Cardiac muscle cell (in vitro differentiated cells and primary cell): ENCODE data around the gene ARL5B. TPM values are rescaled to one million over a fixed set of nuclear protein-coding genes. Genes with fewer than 3 reads are reported as not detected.
A peak's percentile ranks its signal among the peaks of the same experiment; 100 is the strongest.

Experiments used
- DNase-seq, 2 donors: peaks; one replicate each; pipeline versions ENCODE4 v3.0.0 to v3.0.0-alpha.2; 2010 to 2017; ENCODE audit warnings: low read depth in 1 of 2, low spot score in 1 of 2
- H3K27ac ChIP-seq: fragments of 200-600 bp; sonication (generic); 2 replicates; pipeline ENCODE4 v1.5.1; 2016
- H3K27me3 ChIP-seq: fragments of 200-600 bp; sonication (generic); 2 replicates; pipeline ENCODE4 v1.6.0; 2016; ENCODE audit warnings: control low read depth
- H3K36me3 ChIP-seq: fragments of 200-600 bp; sonication (generic); 2 replicates; pipeline ENCODE4 v1.5.1; 2016; ENCODE audit warnings: control low read depth
- H3K4me1 ChIP-seq: fragments of 200-600 bp; sonication (generic); 2 replicates; pipeline ENCODE4 v1.8.1; 2017; ENCODE audit warnings: low read depth, mild to moderate bottlenecking, mixed run types
- H3K4me3 ChIP-seq: fragments of 200-600 bp; sonication (generic); 2 replicates; pipeline ENCODE4 v1.5.1; 2016; ENCODE audit warnings: mild to moderate bottlenecking
- H3K9me3 ChIP-seq: fragments of 200-600 bp; sonication (generic); 2 replicates; pipeline ENCODE4 v1.5.1; 2017; ENCODE audit warnings: low read depth, mild to moderate bottlenecking, control low read depth
- polyA plus RNA-seq: library from polyadenylated mRNA; unstranded; fragments of >200 nt; fragmentation: Nextera tagmentation; extraction: Ambion mirVana; gene quantifications from 2 replicates; pipeline ENCODE4 v1.2.1, GENCODE V29; 2016
- total RNA-seq: library from RNA; depleted of rRNA; stranded (reverse); fragments of >200 nt; gene quantifications from 2 replicates; pipeline ENCODE4 v1.2.3, GENCODE V29; 2016
- TF ChIP-seq, protein P1 (sequence below): IDR thresholded peaks from 2 replicates; pipeline ENCODE4 v1.5.1; 2012; ENCODE audit warnings: low read depth, mild to moderate bottlenecking, low read length

The ARL5B gene
- total RNA-seq (22.7 and 30.3 TPM in 2 replicates), polyA plus RNA-seq (15.9 and 18.8 TPM in 2 replicates)

GRCh38 chr10:18659125-18659818 is at the start of gene ARL5B:
Gene ARL5B, plus strand, starts transcription at chr10:18659431. Its CDS starts 207 bp downstream, at chr10:18659638.
- H3K9me3 ChIP-seq: no peaks in the 10 kb centered on the region
- peak within 1 kb of the TSS; percentile 99 for H3K27ac ChIP-seq
- H3K4me1 ChIP-seq: peaks cover 18% of the 10 kb centered on the region
- TF ChIP-seq, protein P1, sequence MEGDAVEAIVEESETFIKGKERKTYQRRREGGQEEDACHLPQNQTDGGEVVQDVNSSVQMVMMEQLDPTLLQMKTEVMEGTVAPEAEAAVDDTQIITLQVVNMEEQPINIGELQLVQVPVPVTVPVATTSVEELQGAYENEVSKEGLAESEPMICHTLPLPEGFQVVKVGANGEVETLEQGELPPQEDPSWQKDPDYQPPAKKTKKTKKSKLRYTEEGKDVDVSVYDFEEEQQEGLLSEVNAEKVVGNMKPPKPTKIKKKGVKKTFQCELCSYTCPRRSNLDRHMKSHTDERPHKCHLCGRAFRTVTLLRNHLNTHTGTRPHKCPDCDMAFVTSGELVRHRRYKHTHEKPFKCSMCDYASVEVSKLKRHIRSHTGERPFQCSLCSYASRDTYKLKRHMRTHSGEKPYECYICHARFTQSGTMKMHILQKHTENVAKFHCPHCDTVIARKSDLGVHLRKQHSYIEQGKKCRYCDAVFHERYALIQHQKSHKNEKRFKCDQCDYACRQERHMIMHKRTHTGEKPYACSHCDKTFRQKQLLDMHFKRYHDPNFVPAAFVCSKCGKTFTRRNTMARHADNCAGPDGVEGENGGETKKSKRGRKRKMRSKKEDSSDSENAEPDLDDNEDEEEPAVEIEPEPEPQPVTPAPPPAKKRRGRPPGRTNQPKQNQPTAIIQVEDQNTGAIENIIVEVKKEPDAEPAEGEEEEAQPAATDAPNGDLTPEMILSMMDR: no peak
- peak within 1 kb of the TSS; percentile 93 for H3K4me3 ChIP-seq
- no peaks in the 10 kb centered on the region for H3K27me3 ChIP-seq
- no peaks in the 10 kb centered on the region for H3K36me3 ChIP-seq
- DNase-seq: peak; percentile 97 to 100

- peaks cover 6% of the 10 kb centered on the region for H3K36me3 ChIP-seq
- peak overlapping the region; percentile 12 for H3K27ac ChIP-seq
- TF ChIP-seq, protein P1: no peak
- no peak overlapping the region for H3K4me3 ChIP-seq
- H3K27me3 ChIP-seq: no peaks in the 10 kb centered on the region
- H3K9me3 ChIP-seq: no peaks in the 10 kb centered on the region
- peak in 1 of 2 donors; percentile 87 for DNase-seq
- no peaks in the 10 kb centered on the region for H3K4me1 ChIP-seq
These were observed 48.7 kb upstream of the ARL5B start for GRCh38 chr10:18610517-18610916.

- no peak for DNase-seq
- no peaks in the 10 kb centered on the region for H3K27me3 ChIP-seq
These were observed 48.1 kb upstream of the ARL5B start for GRCh38 chr10:18611168-18611567.

GRCh38 chr10:18615618-18616017 is 43.6 kb upstream of the ARL5B start:
- Histone ChIP-seq H3K27ac (no peak overlapping the region), H3K4me1 (peaks cover 2% of the 10 kb centered on the region), H3K27me3 (no peaks in the 10 kb centered on the region), H3K9me3 (no peaks in the 10 kb centered on the region), H3K36me3 (peaks cover 6% of the 10 kb centered on the region), H3K4me3 (no peak overlapping the region)
- no peak for DNase-seq
- TF ChIP-seq, protein P1: no peak

More at GRCh38 chr10:18611168-18611567, 48.1 kb upstream of the ARL5B start:
- Histone ChIP-seq H3K9me3 (no peaks in the 10 kb centered on the region), H3K27ac (no peak overlapping the region), H3K36me3 (peaks cover 6% of the 10 kb centered on the region), H3K4me3 (no peak overlapping the region), H3K4me1 (no peaks in the 10 kb centered on the region)
- TF ChIP-seq, protein P1: no peak

GRCh38 chr10:18616337-18616736 is 42.9 kb upstream of the ARL5B start:
- TF ChIP-seq, protein P1: no peak
- Histone ChIP-seq H3K9me3 (no peaks in the 10 kb centered on the region), H3K4me3 (no peak overlapping the region), H3K4me1 (peaks cover 7% of the 10 kb centered on the region), H3K27me3 (no peaks in the 10 kb centered on the region), H3K36me3 (peaks cover 6% of the 10 kb centered on the region), H3K27ac (no peak overlapping the region)
- DNase-seq: peak in 1 of 2 donors; percentile 24
